SK-N-MC (cell line): Measurements from ENCODE around the gene ATP1A2.
"Not testable (repeated sequence)": the region's sequence is repeated elsewhere in the genome, so short reads cannot be mapped to it uniquely, and the experiment has no call there.

Source experiments
- DNase-seq: peaks from one replicate; pipeline ENCODE4 v3.0.0-alpha.2; 2011; ENCODE audit warnings: low read depth, low spot score
- H3K27ac ChIP-seq: fragments of 200-600 bp; sonication (generic); 2 replicates; pipeline ENCODE4 v1.5.1; 2016; ENCODE audit warnings: mixed run types
- H3K36me3 ChIP-seq: fragments of 200-600 bp; sonication (generic); 2 replicates; pipeline ENCODE4 v1.6.1; 2017; ENCODE audit warnings: antibody characterized with exemption, low read length, mixed read lengths; ENCODE audit not compliant: insufficient read depth
- H3K4me3 ChIP-seq: fragments of 200-600 bp; sonication (generic); 2 replicates; pipeline ENCODE4 v1.5.1; 2016
- H3K9ac ChIP-seq: fragments of 200-600 bp; sonication (generic); 2 replicates; pipeline ENCODE4 v1.8.0; 2017; ENCODE audit warnings: mixed run types, mixed read lengths; ENCODE audit not compliant: insufficient read length
- H3K9me3 ChIP-seq: fragments of 200-600 bp; sonication (generic); 2 replicates; pipeline ENCODE4 v1.6.1; 2017; ENCODE audit warnings: low read depth, mild to moderate bottlenecking, antibody characterized with exemption, low read length, moderate library complexity, mixed read lengths
- EZH2 ChIP-seq: fragments of 200-600 bp; sonication (generic); IDR thresholded peaks from one replicate; pipeline ENCODE4 v1.6.1; 2017; ENCODE audit warnings: antibody characterized with exemption
- FOXP2 ChIP-seq: optimal IDR thresholded peaks from 2 replicates; pipeline ENCODE3; 2011; ENCODE audit warnings: mild to moderate bottlenecking, moderate library complexity; ENCODE audit not compliant: insufficient read depth; ENCODE audit errors: extremely low read length, control extremely low read depth
- POLR2AphosphoS5 ChIP-seq: IDR thresholded peaks from 2 replicates; pipeline ENCODE4 v1.6.1; 2012; ENCODE audit warnings: mild to moderate bottlenecking, low read depth, low read length, borderline replicate concordance

ATP1A2 gene

DNA sequence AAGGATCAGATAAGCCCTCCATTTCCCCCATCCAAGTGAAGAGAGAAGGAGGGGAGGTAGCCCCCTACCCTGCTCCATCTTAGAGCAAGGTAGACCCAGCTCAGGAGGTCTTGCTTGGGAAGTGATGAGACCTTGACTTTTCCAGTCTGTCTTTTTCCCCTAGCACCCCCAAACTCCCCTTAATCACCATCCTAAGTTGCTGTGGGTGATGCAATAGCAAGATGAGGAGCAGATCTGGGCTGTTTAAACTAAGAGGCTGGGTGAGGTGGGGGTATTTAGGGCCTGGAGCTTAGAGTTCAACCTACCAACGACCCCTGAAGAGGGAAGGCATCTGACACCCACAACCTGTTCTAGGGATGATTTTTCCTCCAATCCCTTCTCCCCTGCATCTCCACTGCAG lies 1.7 kb downstream of the ATP1A2 start:
- TF ChIP-seq EZH2 (no peak), FOXP2 (no peak), POLR2AphosphoS5 (no peak)
- Histone ChIP-seq H3K4me3 (no peak overlapping the region), H3K36me3 (no peaks in the 10 kb centered on the region), H3K27ac (no peak overlapping the region), H3K9me3 (no peaks in the 10 kb centered on the region), H3K9ac (no peak overlapping the region)
- DNase-seq, result no peak

DNA sequence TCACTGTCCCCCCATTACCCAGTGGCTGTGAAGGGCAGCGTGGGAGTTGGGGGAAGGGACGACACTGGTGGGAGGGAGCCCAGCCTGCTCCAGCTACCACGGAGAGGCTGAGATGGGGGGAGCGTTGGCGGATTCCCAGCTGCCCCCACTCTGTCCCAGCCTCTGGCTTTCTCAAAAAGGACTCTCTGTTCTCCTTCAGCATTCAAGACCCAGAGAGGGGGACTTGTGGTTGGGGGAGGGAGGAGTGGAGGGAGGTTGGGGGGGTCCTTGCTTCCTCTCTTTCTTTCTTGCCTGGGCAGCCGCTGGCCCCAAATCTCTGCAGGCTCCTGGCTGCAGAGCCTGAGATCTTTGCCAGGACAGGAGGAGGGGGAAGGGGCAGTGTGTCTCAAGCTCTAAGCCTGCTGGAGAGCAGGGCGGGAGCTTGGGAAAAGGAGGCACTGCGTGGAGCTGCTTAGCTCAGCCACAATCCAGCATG lies 2.2 kb downstream of the ATP1A2 start:
- no peak overlapping the region for H3K9ac ChIP-seq
- no peaks in the 10 kb centered on the region for H3K9me3 ChIP-seq
- no peak overlapping the region for H3K27ac ChIP-seq
- TF ChIP-seq POLR2AphosphoS5, result no peak
- no peak for TF ChIP-seq EZH2
- no peak for TF ChIP-seq FOXP2
- H3K36me3 ChIP-seq, result no peaks in the 10 kb centered on the region
- no peak overlapping the region for H3K4me3 ChIP-seq
- no peak for DNase-seq

DNA sequence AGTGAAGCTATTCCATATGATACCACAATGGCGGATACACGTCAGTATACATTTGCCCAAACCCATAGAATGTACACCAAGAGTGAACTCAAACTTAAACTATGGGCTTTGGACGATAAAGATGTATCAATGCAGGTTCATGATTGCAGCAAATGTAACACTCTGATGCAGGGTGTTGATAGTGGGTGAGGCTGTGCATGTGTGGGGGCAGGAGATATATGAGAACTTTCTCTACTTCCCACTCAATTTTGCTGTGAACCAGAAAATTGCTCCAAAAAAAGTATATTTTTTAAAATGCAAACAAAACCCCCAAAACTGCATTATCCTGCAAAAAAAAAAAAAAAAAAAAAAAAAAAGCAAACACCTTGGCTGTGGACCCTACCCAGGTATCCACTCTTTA lies 3.4 kb downstream of the ATP1A2 start:
- no peak overlapping the region for H3K9ac ChIP-seq
- no peaks in the 10 kb centered on the region for H3K9me3 ChIP-seq
- H3K36me3 ChIP-seq, result no peaks in the 10 kb centered on the region
- H3K4me3 ChIP-seq, result no peak overlapping the region
- H3K27ac ChIP-seq, result no peak overlapping the region
- TF ChIP-seq FOXP2 (no peak), EZH2 (no peak), POLR2AphosphoS5 (no peak)
- no peak for DNase-seq

DNA sequence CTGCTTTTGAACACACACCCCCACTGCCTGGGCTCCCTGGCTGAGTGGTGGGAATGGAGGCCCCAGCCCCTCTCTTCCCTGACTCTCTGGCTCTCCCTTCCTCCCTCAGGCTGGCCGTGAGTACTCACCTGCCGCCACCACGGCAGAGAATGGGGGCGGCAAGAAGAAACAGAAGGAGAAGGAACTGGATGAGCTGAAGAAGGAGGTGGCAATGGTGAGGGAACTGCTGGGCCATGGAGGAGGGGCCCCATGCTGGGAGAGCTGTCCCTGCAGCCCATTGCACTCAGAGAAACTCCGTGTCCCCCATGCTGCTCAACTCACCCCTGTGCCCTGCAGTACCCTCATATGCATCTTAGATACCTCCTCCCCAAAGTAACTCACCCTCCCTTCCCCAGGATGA lies 5.2 kb downstream of the ATP1A2 start:
- no peak overlapping the region for H3K9ac ChIP-seq
- H3K36me3 ChIP-seq, result no peaks in the 10 kb centered on the region
- no peak overlapping the region for H3K27ac ChIP-seq
- H3K9me3 ChIP-seq, result no peaks in the 10 kb centered on the region
- DNase-seq, result no peak
- no peak overlapping the region for H3K4me3 ChIP-seq
- TF ChIP-seq POLR2AphosphoS5 (no peak), EZH2 (no peak), FOXP2 (no peak)

DNA sequence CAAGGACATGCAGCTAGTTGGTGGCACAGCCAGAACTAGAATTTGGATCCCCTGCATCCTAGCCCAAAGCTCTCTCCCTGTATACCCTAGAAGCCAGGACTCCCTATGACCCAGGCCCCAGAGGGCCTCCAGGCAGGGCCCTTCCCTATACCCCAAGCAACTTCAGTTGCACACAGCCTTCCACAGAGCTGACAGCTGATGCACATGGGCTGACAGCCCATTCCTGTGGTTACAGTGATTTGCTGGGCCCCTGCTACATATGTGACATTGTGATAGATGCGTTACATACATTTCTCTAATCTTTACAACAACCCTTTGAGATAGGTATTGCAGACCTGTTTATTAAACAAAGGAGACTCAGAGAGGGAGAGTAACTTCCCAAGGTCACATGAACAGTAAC lies 5.8 kb downstream of the ATP1A2 start:
- H3K27ac ChIP-seq, result no peak overlapping the region
- H3K4me3 ChIP-seq, result no peak overlapping the region
- H3K9ac ChIP-seq, result no peak overlapping the region
- TF ChIP-seq EZH2 (no peak), POLR2AphosphoS5 (no peak), FOXP2 (no peak)
- H3K9me3 ChIP-seq, result no peaks in the 10 kb centered on the region
- no peak for DNase-seq
- H3K36me3 ChIP-seq, result no peaks in the 10 kb centered on the region

DNA sequence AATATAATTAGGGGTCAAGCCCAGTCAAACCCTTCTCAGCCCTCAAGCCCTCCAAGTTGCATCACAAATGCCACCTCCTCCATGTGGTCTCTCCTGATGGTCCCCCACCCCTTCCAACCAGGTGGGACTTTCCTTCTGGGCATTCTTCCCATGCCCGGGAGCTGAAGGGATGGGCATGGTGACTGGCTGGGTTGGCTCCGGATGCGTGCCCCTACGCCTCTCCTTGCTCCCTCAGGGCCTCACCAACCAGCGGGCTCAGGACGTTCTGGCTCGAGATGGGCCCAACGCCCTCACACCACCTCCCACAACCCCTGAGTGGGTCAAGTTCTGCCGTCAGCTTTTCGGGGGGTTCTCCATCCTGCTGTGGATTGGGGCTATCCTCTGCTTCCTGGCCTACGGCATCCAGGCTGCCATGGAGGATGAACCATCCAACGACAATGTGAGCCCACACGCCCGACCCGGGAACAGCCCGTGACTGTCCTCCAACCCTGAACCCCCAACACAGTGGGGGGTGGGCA lies 7.5 kb downstream of the ATP1A2 start:
- DNase-seq, result no peak
- TF ChIP-seq EZH2 (no peak), POLR2AphosphoS5 (no peak), FOXP2 (no peak)
- Histone ChIP-seq H3K9me3 (no peaks in the 10 kb centered on the region), H3K27ac (no peak overlapping the region), H3K4me3 (no peak overlapping the region), H3K36me3 (no peaks in the 10 kb centered on the region), H3K9ac (no peak overlapping the region)

DNA sequence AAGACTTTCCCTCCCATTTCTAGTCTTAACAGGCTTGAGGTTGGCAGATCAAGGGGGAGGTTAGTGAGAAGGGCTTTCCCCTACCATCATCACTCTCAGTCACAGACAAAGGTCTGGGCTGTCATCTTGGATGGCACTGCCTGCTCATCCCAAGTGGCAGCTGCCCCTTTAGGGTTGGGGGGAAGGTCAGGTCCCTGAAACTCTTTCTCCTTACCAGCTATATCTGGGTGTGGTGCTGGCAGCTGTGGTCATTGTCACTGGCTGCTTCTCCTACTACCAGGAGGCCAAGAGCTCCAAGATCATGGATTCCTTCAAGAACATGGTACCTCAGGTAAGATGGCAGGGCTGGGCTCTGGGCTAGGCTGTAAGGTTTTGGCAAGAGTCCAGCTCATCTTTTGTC lies 8.2 kb downstream of the ATP1A2 start:
- no peak for DNase-seq
- TF ChIP-seq POLR2AphosphoS5, result no peak
- no peak for TF ChIP-seq FOXP2
- TF ChIP-seq EZH2, result no peak
- Histone ChIP-seq H3K4me3 (no peak overlapping the region), H3K27ac (no peak overlapping the region), H3K9ac (no peak overlapping the region), H3K9me3 (no peaks in the 10 kb centered on the region), H3K36me3 (no peaks in the 10 kb centered on the region)

DNA sequence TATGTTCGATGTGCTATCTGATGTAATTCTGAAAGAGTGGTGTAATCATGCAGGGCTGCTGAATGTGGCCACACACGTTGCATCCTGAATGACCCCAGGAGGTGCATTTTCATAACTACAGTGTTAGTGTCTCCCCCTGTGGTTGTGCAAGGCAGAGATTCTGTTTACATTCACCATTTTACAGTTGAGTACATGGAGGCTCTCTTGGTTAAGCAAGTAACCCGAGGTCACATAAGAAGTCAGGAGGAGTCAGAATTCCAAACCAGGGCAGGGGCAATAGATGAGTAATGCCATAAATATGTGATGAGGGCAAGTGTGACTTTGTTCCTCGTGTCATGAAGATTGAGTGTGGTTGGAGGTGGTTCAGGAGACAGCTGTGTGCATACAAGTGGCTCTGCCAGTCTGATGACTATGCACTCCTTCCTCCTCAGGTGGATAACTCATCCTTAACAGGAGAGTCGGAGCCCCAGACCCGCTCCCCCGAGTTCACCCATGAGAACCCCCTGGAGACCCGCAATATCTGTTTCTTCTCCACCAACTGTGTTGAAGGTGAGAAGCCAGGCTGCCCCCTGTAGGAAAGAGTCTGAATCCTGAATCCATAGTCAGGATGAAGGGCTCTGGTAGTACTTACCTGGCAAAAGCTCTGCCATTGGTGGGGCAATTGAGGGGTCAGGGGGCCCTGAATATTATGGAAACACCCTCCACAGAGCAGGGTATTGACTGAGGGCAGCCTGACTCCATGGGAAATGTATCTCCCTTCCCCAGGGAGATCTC lies 9.3 kb downstream of the ATP1A2 start:
- Histone ChIP-seq H3K27ac (no peak overlapping the region), H3K4me3 (no peak overlapping the region), H3K36me3 (no peaks in the 10 kb centered on the region), H3K9me3 (no peaks in the 10 kb centered on the region), H3K9ac (no peak overlapping the region)
- no peak for DNase-seq
- TF ChIP-seq FOXP2, result no peak
- no peak for TF ChIP-seq EZH2
- TF ChIP-seq POLR2AphosphoS5, result no peak

DNA sequence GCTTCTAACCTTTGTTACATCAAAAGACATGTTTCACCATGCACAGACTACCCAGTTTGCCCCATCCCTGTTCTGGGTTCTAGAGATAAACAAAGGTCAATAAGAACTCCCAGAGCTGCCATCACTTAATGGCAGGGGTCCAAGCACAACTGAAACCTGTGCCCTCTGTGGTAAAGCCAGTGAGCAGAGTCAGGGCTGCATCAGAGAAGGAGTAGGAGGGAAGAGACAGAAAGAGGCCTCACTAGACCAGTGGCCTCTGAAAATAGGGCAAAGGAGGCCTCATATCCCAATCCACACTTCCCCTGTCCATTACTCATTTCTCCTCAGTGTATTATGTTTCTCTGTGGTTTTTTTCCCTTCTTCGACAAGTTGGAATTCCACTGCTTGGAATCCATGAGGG lies 10.2 kb downstream of the ATP1A2 start:
- Histone ChIP-seq H3K27ac (no peak overlapping the region), H3K9me3 (no peaks in the 10 kb centered on the region), H3K9ac (no peak overlapping the region), H3K4me3 (no peak overlapping the region), H3K36me3 (no peaks in the 10 kb centered on the region)
- DNase-seq, result no peak
- no peak for TF ChIP-seq POLR2AphosphoS5

DNA sequence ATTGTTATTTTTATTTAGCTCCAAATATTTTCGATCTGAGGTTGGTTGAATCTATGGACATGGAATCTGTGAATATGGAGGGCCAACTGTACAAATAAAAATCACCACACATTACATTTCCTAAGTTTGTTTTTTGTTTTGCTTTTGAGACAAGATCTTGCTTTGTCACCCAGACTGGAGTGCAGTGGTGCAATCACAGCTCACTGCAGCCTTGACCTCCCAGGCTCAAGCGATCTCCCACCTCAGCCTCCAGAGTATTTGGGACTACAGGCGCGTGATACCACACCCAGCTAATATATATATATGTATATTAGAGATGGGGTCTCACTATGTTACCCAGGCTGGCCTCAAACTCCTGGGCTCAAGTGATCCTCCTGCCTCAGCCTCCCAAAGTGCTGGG lies 10.8 kb downstream of the ATP1A2 start:
- not testable (repeated sequence) for H3K4me3 ChIP-seq, H3K9me3 ChIP-seq, H3K27ac ChIP-seq, DNase-seq, H3K36me3 ChIP-seq, H3K9ac ChIP-seq
